HG02870 (cell line): Measurements from ENCODE around the gene ZNF132.
"Not testable (repeated sequence)": the region's sequence is repeated elsewhere in the genome, so short reads cannot be mapped to it uniquely, and the experiment has no call there.

Experiments
- ATAC-seq: cut with Tn5 transposase; IDR thresholded peaks from one replicate; pipeline ENCODE4 v1.9.1; 2021; ENCODE audit warnings: mild to moderate bottlenecking, moderate library complexity; ENCODE audit not compliant: unreplicated experiment

The ZNF132 gene

DNA sequence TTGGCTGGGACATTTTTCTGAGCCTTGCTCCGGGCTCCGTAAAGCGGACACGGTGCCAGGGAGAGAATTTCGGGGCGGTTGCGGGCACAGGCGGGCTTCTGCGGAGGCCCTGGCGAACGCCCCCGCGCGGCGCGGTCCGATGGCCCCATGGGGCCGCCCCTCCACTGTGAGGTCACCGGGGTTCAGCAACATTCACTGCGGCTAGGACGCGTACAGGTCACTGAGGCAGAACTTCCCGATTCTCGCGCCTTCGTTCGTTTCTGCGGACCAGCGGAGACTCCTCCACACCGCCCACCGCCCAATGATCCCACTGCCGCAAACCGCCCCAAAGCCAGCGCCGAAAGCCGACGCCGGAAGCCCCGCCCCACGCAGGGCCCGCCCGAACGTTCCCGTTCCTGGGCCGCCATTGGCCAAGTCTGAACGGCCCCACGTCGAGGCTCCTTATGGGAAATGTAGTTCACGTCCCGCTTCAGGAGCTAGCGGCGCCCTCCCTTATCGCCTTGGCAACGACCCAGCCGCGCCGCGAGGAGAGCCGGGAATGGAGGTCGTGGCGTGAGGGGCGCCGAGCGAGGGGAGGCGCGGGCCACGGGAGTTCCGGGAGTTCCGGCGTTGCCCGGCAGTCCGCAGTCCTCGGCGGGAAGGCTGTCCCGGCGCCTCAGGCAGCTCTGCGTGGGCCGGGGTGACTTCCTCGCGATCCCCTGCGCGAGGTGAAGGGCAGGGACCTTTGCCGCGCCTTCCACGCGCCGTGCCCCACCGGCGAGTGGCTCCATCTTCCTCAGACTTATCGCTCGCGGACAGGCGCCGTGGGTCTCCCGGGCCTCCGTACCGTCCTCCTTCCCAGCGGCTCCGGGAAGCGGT is 31.6 kb downstream of the ZNF132 start, which contains the start of gene ZNF584:
TSS of gene ZNF584 (plus strand) at position 498 of the 858 bp plus-strand sequence. CDS start 499 bp downstream, outside the sequence.
- peak; percentile 93 for ATAC-seq

DNA sequence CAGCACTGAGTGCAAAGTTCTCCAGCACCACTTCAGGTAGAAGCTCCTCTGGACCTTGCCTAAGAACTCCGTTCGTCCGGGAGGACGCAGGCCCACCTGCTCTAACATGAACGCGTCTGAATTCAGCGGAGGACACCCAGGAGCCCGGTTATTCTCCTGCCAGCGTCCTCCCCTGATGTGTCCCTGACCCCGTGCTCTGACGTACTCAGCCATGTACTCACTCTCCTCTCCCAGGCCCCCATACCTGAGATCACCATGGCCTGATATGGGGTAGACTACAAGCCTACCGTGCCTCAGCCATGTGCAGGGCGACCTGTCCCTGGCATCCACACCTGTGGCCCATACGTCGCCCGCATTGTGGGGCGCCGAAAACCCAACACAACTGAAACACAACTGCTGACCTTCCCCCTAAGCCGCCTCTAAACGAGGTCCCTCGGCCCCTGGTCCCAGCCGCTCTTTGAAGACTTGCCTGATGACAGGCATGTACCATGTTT is 32.2 kb downstream of the ZNF132 start:
- ATAC-seq = no peak

DNA sequence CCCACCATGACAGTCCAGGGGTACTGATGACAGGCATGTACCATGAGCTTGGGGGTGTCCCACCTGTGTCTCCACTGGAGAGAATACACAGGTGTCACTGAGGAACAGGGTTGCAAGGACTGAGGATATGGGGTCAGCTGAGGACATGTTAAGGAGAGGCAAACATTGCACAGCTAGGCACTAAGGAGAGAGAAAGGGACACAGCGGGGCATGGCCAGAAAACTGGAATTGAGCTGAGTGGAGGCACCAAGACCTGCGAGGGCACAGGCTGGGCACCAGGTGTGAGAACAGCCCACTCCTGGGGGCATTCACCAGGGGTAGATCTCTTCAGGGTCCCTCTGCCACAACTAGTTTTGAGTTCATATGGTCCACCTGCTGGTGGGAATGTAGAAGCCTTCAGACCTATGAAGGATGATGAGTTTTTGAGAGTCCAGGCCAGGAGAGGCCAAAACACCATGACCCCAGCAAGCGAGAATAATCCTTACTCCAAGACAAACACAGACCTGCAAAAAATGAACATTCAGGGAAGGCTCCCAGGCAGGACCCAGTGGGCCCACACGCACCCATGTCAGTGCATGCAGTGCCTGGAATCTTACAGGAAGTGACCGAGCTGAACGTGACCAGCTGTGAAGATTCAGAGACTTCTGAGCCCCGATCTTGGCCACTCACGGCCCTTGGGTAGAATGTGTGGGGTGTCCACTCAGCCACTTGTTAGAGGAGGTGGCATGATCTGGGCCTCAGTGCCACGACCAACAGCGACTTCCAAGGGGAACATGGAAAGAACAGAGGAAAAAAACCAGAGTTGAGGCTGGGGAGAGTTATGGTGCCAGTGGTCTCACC is 32.9 kb downstream of the ZNF132 start:
- ATAC-seq = no peak

DNA sequence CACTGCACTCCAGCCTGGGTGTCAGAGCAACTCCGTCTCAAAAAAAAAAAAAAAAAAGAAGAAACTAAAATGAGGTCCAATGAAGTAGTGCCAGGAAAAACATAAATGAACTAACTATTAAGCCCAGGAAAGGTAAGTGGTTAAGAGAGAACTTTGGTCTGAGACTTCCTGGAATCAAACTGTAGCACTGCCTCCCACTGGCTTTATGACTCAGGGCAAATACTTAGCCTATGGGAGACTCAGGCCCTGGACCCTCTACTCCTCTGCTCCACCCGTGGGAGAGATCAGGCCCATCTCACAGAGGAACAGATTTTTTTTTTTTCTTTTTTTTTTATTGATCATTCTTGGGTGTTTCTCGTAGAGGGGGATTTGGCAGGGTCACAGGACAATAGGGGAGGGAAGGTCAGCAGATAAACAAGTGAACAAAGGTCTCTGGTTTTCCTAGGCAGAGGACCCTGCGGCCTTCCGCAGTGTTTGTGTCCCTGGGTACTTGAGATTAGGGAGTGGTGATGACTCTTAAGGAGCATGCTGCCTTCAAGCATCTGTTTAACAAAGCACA is 36.0 kb downstream of the ZNF132 start:
- not testable (repeated sequence) for ATAC-seq

DNA sequence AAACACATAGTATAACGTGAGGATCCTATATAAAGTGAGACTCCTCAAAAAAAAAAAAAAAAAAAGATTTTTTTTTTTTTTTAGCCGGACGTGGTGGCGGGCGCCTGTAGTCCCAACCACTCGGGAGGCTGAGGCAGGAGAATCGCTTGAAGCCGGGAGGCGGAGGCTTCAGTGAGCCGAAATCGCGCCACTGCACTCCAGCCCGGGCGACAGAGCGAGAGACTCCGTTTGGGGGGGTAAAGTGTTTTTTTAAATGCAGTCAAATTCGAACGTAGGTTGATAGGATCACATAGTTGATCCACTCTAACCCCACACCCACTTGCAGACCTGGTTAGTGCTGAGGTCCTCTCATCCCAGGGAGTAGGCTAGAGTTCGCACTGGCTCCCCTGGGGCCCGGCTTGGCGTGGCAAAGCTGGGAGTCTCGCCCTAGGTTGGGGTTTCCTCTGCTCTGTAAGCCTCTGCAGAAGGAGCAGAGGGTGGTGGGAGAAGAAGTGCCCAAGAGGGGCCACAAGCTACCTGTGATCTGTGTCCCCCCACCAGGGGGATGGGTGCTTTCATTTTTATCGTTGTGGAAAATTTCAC is 38.0 kb downstream of the ZNF132 start:
- ATAC-seq = no peak

DNA sequence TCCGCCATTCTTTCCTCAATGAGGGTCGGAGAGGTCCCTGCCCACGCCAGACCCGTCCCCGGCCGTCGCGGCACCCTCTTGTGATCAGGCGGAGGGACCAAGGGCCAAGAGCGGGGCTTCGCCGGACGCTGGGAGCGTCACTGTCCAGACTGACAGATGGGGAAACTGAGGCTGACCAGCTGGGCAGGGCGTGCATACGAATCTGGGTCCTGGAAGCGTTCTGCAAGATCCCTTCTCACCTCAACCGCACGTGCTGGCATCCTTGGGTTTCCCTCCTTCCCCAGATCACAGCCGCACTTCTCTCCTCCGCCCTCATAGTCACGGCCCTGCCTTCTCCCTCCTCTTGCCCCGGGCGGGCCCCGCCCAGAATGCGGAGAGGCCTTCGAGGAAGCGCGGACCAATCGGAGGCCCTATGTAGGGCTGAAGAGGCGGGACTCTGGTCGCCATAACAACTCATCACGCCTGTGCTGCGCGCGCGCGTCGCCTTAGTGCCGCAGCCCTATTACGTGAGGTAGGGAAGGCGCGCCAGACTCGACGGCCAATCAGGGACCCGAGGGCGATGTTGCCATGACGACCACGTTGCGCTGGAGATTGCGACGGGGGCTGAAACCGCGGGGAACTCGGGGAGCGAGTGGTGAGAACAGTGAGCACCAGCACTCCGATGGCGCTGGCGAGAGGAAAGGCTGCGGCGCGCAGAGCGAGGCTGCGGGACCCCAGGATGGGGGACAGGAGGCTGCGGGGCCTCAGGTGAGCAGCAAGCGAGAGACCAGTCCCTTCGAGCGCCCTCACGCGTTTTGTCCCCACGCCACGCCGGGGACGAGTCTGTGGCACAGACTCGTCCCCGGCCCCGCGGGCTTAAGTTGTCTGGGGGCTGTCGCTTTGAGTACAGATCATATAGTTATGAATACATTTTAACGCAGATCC is 38.8 kb downstream of the ZNF132 start:
- peak; percentile 97 for ATAC-seq

DNA sequence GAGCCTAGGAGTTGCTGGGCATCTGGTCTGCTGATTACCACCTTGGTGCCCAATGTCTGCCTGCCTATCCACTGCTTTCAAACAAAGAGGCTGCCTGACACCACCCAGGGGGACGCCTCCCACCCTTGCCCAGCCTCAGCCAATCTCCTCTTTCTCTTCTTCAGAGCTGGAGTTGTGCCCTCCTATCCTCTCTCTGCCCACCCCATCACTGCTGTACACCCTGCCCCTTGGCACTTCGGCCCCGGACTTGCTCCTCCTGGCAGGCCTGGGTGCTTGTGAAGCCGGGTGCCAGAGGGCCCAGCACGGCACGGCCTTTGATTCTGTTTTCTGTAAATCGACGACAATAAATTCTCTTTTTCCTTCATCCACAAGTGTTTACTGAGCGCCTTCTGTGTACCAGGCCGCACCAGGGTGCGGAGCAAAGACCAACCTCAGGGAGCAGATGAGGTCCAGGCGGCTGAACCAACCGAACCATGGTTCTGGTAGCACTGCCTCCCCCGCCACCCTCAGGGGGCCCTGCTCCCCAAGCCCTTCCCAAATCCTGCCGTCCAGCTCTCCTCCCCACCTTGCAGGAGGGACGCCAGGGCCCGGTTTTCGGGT is 39.5 kb downstream of the ZNF132 start:
- no peak for ATAC-seq

DNA sequence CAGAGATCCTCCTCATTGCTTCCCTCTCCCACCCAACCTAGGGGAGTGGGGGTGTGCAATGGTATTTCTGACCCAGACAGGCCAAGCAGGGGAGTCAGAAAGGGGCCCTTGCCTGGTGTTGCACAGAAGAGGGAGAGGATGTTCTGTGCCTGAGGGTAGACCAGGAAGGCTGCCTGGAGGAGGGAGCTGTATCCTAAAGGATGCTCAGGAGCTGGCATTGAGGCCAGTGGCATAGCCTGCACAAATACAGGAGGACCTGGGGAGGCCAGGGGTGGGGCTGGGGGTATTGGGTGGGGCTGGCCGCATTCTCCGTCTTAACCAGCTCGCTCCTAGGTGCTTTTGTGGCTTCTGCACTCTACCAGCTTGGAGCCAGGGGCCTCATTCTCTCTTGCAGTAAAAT is 40.0 kb downstream of the ZNF132 start:
- no peak for ATAC-seq

DNA sequence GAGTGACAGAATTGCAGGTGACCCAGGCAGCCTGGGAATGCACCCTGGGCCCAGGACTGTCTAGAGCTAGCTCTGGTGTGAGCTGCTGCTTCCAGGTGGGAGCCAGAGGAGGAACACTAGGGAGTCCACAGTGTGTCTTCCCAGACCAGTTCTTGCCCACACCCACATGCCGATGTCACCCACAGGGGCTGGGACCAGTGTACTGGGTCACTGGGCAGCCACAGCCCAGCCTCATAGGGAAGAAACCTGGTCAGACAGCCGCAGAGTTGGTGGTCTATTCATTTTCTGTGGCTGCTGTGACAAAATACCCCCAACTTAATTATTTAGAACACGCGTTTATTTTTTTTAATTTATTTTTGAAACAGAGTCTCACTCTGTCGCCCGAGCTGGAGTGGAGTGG is 41.4 kb downstream of the ZNF132 start:
- ATAC-seq = no peak

DNA sequence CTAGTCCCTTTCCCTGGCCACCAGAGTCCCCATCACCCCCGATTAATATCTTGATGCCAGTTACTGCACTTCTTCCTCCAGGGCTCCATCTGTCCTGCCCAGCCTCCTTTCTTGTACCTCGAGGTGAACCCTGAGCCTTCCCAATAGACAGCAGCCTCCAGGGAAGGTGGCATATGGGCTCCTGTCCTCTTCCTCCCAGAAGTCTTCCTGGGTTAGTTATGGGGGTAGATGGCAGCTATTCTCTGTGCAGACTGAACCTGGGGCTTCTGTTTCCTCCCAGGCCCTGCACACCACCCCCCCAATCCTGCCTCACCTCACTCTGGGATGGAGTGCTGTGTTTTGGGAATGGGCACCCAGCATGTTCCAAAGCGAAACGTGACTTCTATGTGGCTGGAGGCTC is 41.9 kb downstream of the ZNF132 start:
- no peak for ATAC-seq

DNA sequence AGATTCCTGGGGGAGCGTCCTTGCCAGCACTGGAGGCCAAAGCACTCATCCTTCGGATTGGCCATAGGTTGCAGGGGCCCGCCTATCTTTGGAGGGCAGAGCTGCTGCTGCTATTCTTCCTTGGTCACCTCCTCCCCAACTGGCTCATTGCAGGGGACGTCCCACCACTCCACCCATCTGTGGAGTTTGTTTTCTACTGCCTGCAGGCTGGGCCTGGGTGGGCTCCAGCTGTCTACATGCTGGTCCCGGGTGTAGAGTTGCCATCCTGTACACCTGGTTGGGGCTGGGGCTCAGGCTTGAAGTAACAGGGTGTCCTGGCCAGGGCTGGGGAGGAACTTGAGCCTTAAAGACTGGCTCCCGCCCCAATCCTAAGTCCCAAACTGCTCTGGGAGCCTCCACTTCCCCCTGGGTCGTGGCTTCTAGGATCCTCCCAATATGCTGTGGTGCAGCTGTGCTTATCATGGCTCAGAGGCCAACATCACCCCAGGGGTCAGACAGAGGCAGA is 42.4 kb downstream of the ZNF132 start:
- no peak for ATAC-seq

DNA sequence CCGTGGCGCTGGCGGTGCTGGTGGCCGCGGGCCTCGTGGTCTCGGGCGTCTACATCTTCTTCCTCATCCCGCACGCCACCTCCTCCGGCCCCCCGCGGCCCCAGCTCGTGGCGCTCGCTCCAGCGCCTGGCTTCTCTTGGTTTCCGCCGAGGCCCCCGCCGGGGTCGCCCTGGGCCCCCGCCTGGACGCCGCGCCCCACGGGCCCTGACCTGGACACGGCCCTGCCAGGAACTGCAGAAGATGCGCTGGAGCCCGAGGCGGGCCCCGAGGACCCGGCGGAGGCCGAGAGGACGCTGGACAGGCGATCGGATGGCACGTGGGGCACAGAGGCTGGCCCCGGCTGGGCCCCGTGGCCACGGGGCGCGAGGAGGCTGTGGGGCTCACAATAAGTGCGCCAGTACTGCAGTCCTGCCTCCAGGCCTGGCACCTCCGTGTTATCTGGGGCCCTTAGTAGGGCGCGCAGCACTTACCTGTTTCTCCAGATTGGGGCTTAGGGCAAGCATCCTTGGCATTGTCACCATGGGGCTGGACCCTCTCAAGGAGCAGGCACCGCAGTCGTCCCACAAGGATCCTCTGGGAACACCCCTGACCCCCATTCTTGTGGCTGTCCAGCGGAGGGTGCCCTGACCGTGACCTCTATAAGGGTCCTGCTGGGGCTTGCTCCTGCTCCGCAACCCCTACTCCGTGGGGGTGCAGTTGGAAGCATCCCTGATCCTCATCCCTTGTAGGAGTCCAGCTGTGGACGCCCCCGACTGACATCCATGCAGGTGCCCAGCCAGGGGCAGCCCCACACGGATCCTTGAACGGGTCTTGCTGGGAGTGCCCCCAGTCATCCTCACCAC is 43.0 kb downstream of the ZNF132 start:
- no peak for ATAC-seq

DNA sequence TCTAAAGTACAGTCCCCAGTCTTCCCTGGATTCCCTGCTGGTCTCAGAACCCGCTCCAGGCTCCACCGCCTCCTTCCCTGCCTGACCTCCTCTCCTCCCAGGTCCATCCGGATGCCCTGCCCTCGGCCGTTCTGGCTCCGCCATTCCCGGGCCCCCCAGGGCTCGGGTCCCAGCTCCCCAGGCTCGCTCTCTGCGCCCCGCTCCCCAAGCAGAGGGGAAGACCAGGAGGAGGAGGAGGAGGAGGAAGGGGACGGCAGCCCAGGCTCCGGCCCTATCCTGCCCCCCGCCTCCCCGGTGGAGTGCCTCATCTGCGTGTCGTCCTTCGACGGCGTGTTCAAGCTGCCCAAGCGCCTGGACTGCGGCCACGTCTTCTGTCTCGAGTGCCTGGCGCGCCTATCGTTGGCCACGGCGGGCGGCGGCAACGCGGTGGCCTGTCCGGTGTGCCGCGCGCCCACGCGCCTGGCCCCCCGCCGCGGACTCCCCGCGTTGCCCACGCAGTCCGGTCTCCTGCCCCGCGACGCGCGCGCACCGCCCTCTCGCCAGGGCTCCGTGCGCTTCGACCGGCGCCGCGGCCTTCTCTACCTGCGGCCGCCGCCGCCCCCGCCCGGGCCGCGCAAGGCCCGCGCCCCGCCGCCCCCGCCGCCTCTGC is 43.9 kb downstream of the ZNF132 start:
- no peak for ATAC-seq

DNA sequence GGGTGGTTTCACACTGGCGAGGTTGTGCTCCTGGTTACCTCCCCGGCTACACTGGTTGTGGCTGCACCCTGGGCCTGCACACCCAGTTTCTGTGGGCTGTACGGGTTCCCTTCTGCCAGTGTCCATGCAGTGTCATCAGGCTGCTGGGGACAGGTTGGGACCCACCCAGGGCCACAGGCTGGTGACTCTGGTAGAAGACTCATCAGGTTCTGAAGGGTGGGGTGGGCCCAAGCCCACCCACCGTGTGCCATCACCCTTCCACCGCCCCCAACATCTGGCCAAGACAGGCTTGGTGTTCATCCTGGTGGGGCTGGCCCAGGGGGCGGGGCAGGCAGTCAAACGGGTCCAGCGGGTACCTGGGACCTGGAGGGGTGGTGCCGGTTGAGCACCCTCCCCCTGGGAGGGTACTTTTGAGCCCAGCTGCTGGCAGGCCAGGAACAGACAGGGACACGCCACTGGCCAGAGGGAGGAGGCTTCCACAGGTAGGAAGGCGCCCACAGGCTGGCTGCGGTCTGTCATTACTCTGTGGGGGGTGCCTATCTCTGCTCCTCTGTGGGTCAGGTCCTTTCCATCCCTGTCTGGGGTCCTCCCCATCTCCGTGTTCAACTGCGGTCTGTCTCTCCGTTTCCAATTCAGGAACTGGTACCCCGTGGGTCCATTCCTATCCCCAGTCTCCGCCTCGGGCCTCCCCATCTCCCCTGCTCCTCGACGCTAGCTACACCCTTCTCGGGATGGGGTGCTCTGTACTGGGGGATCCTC is 44.6 kb downstream of the ZNF132 start, which contains the start of gene RNF225:
TSS of gene RNF225 (plus strand) at position 437 of the 759 bp plus-strand sequence. CDS start 434 bp downstream, outside the sequence.
- ATAC-seq = no peak

DNA sequence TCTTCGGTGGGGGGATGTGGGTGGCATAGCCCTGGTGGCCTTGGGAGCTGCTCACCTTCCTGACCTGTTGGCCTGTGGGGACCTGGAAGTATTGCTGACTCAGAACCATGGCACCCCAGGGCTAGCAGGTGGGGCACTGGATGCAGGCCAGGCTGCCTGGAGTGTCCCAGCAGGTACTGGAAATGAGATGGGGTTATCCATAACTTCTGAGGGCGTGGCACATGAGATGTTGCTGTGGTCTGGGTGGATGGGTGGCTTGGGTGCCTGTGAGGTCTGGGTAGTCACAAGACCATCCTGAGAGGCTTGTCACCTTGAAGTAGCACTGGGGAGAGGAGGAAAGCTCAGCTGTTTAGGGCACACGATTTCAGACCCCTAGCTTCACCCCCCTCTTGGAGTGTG is 45.1 kb downstream of the ZNF132 start:
- no peak for ATAC-seq

DNA sequence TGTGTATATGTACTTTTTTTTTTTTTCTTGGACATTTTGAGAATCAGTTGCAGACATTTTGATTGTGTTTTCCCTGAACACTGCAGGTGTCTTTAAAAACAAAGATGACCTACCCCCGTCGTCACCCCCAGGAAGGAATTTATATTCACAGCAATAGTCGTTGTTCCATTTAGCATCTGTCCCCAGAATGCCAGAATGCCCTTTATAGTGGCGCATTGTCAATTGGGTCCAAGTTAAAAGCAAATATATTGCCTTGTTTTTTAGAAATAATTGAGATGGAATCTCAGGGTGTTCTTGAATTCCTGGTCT is 46.3 kb downstream of the ZNF132 start:
- ATAC-seq = no peak
